Mammary epithelial cell (primary cell): ENCODE data around the gene SANBR.

ENCODE experiments used
- CTCF ChIP-seq, 2 donors: IDR thresholded peaks in 1 of 2; conservative IDR thresholded peaks in 1 of 2; 2 replicates each; pipeline ENCODE4 v1.5.1; 2011 to 2012; ENCODE audit warnings: inconsistent platforms in 2 of 2, low read length in 2 of 2, mild to moderate bottlenecking in 2 of 2, control low read depth in 1 of 2, low read depth in 1 of 2; ENCODE audit not compliant: insufficient read depth in 1 of 2; ENCODE audit errors: extremely low read depth in 1 of 2
- EZH2 ChIP-seq: IDR thresholded peaks from 2 replicates; pipeline ENCODE4 v1.6.1; 2012; ENCODE audit warnings: low read length, inconsistent platforms, borderline replicate concordance

GRCh38 chr2:61091485-61091884 is 25.8 kb downstream of the SANBR start:
- TF ChIP-seq CTCF (conservative IDR thresholded peaks at IDR 0.05 in 1 of 2, IDR thresholded peaks at IDR 0.05 in 1 of 2; ENCODE audit: extremely low read depth in 1 of 2, insufficient read depth in 1 of 2, low read depth in 1 of 2, low read length in 2 of 2) (no peak), EZH2 (no peak)
